ENCODE results near the gene IFNA10. TPM values are rescaled to one million over a fixed set of nuclear protein-coding genes. Genes with fewer than 3 reads are reported as not detected.
A peak's percentile ranks its signal among the peaks of the same experiment; 100 is the strongest.
"Not testable (repeated sequence)": the region's sequence is repeated elsewhere in the genome, so short reads cannot be mapped to it uniquely, and the experiment has no call there.

Gene IFNA10
- total RNA-seq = not detected
- long read RNA-seq = 0 reads

GRCh38 chr9:21207043-21207442 lies at the start of gene IFNA10:
Gene IFNA10, minus strand, starts transcription at chr9:21207143. Its CDS starts 46 bp downstream, at chr9:21207097.
- H3K27me3 ChIP-seq; H3K27ac ChIP-seq; ATAC-seq; H3K36me3 ChIP-seq; intact Hi-C loops (cut with DNase I); H3K9me3 ChIP-seq; H3K4me1 ChIP-seq; DNase-seq; H3K4me3 ChIP-seq: not testable (repeated sequence)
- 47% methylated on average over 2 of the region's 3 CpGs for WGBS (ENCODE audit: insufficient coverage, low coverage, low lambda C conversion rate, missing lambda C conversion rate)

- no peaks in the 10 kb centered on the region for H3K36me3 ChIP-seq
- ATAC-seq (no peak), DNase-seq (no peak)
- H3K27me3 ChIP-seq = peaks cover 0 to 3% of the 10 kb centered on the region in 2 donors
- H3K4me1 ChIP-seq = no peaks in the 10 kb centered on the region
- intact Hi-C loops (cut with DNase I) = no loop called here
- no peak overlapping the region for H3K4me3 ChIP-seq
- no peak overlapping the region for H3K27ac ChIP-seq
- no peak for TF ChIP-seq CTCF (IDR thresholded peaks at IDR 0.05)
- TF ChIP-seq POLR2A (IDR thresholded peaks at IDR 0.05) = no peak
- 56% methylated on average over 5 of the region's 5 CpGs for WGBS (ENCODE audit: insufficient coverage, low coverage, low lambda C conversion rate, missing lambda C conversion rate)
- H3K9me3 ChIP-seq = no peaks in the 10 kb centered on the region
Observed at GRCh38 chr9:21255538-21256212, 48.7 kb upstream of the IFNA10 start.

GRCh38 chr9:21252721-21253547 lies 46.0 kb upstream of the IFNA10 start:
- peaks cover 0 to 3% of the 10 kb centered on the region in 2 donors for H3K27me3 ChIP-seq
- intact Hi-C loops (cut with DNase I) = no loop called here
- H3K4me1 ChIP-seq = no peaks in the 10 kb centered on the region
- H3K36me3 ChIP-seq = no peaks in the 10 kb centered on the region
- ATAC-seq (peak; percentile 74 to 83 (median 79)), DNase-seq (no peak)
- no peak overlapping the region for H3K27ac ChIP-seq
- no peaks in the 10 kb centered on the region for H3K9me3 ChIP-seq
- H3K4me3 ChIP-seq = no peak overlapping the region
- TF ChIP-seq CTCF (IDR thresholded peaks at IDR 0.05) (peak; percentile 46 to 60 (median 56)), POLR2A (IDR thresholded peaks at IDR 0.05) (no peak)
- 0% methylated on average over 3 of the region's 3 CpGs for WGBS (ENCODE audit: insufficient coverage, low coverage, low lambda C conversion rate, missing lambda C conversion rate)

- no peak overlapping the region for H3K4me3 ChIP-seq
- ATAC-seq (peak in 3 of 4 donors; percentile 18 to 44 (median 21)), DNase-seq (no peak)
- H3K27ac ChIP-seq = no peak overlapping the region
- TF ChIP-seq POLR2A (IDR thresholded peaks at IDR 0.05) = no peak
- intact Hi-C loops (cut with DNase I) = no loop called here
- 33% methylated on average over 4 of the region's 4 CpGs for WGBS (ENCODE audit: insufficient coverage, low coverage, low lambda C conversion rate, missing lambda C conversion rate)
- peaks cover 0 to 3% of the 10 kb centered on the region in 2 donors for H3K27me3 ChIP-seq
- no peaks in the 10 kb centered on the region for H3K9me3 ChIP-seq
- no peaks in the 10 kb centered on the region for H3K4me1 ChIP-seq
- no peaks in the 10 kb centered on the region for H3K36me3 ChIP-seq
Observed at GRCh38 chr9:21251638-21252037, 44.7 kb upstream of the IFNA10 start.

- ATAC-seq = no peak
- H3K4me3 ChIP-seq = no peak overlapping the region
- intact Hi-C loops (cut with DNase I) = no loop called here
Observed at GRCh38 chr9:21251190-21251589, 44.2 kb upstream of the IFNA10 start.

More at GRCh38 chr9:21251190-21251589, 44.2 kb upstream of the IFNA10 start:
- TF ChIP-seq POLR2A (IDR thresholded peaks at IDR 0.05) (no peak), CTCF (IDR thresholded peaks at IDR 0.05) (no peak)
- no peak for DNase-seq
- Histone ChIP-seq H3K27me3 (peaks cover 0 to under 1% of the 10 kb centered on the region in 2 donors), H3K36me3 (no peaks in the 10 kb centered on the region), H3K9me3 (no peaks in the 10 kb centered on the region), H3K27ac (no peak overlapping the region), H3K4me1 (no peaks in the 10 kb centered on the region)
- no CpG with 5 or more reads among the region's 1 CpG for WGBS (ENCODE audit: insufficient coverage, low coverage, low lambda C conversion rate, missing lambda C conversion rate)

All from right lobe of liver (tissue), 6 donors.